Testis (tissue), 3 donors: ENCODE results near the gene LPP. TPM values are rescaled to one million over a fixed set of nuclear protein-coding genes. Genes with fewer than 3 reads are reported as not detected.

Experiments used
- DNase-seq: peaks from one replicate; pipeline ENCODE4 v3.0.0-alpha.2; 2019
- H3K27ac ChIP-seq, 2 donors: fragments of 200-600 bp; sonication (generic); one replicate each; pipeline ENCODE4 v1.5.1; 2019
- H3K27me3 ChIP-seq: fragments of 200-600 bp; sonication (generic); one replicate; pipeline ENCODE4 v1.5.1; 2019
- H3K36me3 ChIP-seq: fragments of 200-600 bp; sonication (generic); one replicate; pipeline ENCODE4 v1.5.1; 2017; ENCODE audit warnings: low read depth; ENCODE audit errors: missing control alignments
- H3K4me1 ChIP-seq: fragments of 200-600 bp; sonication (generic); one replicate; pipeline ENCODE4 v1.5.1; 2019
- H3K4me3 ChIP-seq, 2 donors: fragments of 200-600 bp; sonication (generic); one replicate each; pipeline ENCODE4 v1.5.1; 2017 to 2019
- H3K9me3 ChIP-seq: fragments of 200-600 bp; sonication (generic); one replicate; pipeline ENCODE4 v1.5.1; 2017
- POLR2A ChIP-seq: fragments of 450-650 bp; IDR thresholded peaks from one replicate; pipeline ENCODE4 v1.6.1; 2017; ENCODE audit warnings: antibody characterized with exemption, mild to moderate bottlenecking, moderate library complexity
- WGBS, 2 donors: methylation state at CpG; one replicate each; pipeline ENCODE4 v1.1.5; 2018; 5-methylcytosine and 5-hydroxymethylcytosine counted together
- intact Hi-C: fragments of 100-400 bp; cut with DNase I; formaldehyde crosslinking; loops from one replicate; pipeline ENCODE4 v1.15.1; 2023; ENCODE audit warnings: low total_unique reads
- polyA plus RNA-seq: library from polyadenylated mRNA; stranded (reverse); fragments of 350-450 nt; fragmentation: Illumina TruSeq; extraction: RNeasy Lipid Tissue Mini Kit (QIAGEN cat#74804); gene quantifications from one replicate; pipeline ENCODE4 v1.2.3, GENCODE V29; 2014; ENCODE audit warnings: low read depth, low replicate concordance; ENCODE audit not compliant: insufficient read depth
- total RNA-seq, 2 donors: library from RNA; depleted of rRNA; stranded (reverse); fragments of >200 nt; gene quantifications; one replicate each; pipeline ENCODE4 v1.2.3, GENCODE V29; 2016
- TF ChIP-seq, protein P1 (sequence below), 3 experiments: fragments of 450-650 bp in 2 of 3; fragments of 200-600 bp in 1 of 3; sonication (generic) in 1 of 3; IDR thresholded peaks; one replicate each; pipeline ENCODE4 v1.5.1; 2016 to 2019; ENCODE audit warnings: antibody characterized with exemption in 3 of 3, mild to moderate bottlenecking in 2 of 3, moderate library complexity in 1 of 3

LPP gene
- total and polyA plus RNA-seq, 3 donors from 2014 or later: 89.9 to 135 (median 132) TPM

DNA sequence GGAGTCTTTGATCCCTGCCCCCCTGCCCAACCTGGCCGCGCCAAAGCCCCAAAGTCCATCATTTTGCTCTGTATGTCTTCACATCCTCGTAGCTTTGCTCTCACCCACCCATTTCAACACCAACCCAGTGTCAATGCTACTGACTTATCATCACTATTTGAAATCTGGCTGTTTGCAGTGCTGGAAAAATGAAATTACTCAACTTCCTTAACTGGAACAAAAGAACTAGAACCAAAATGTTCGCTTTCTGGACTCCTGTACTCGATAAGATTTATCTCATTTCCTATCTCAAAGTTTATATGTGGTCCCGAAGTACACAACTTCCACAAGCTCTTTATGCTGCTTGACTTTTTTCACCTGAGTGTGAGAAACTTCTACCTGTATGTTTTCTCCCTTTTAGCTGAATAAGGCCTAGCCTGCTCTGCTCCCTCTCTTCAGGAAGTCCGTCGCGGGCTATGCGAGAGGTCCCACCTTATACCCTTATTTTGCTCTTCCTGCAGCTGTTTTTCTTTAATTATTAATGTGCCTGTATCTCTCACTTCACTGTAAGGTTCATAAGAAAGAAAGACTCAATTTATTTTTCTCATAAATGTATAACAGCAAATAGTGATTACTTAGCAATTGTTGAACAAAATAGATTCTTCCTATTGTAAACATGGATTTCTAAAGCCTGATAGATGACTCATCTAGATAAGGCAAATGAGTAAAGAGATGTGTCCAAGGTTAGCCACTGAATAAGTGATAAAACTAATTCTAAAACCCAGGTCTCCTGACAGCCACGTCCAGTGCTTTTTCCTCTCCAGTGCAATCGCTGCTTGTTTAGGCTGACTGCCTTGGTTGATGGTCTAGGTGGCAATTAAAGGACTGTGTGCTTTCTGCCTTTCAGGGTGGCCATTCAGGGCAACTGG lies 553.7 kb downstream of the LPP start:
- Histone ChIP-seq H3K36me3 (no peaks in the 10 kb centered on the region), H3K9me3 (no peaks in the 10 kb centered on the region), H3K27me3 (no peaks in the 10 kb centered on the region), H3K4me3 (no peak overlapping the region), H3K27ac (no peak overlapping the region), H3K4me1 (no peaks in the 10 kb centered on the region)
- 94 to 95% methylated on average over 12 of the region's 12 CpGs for WGBS, 2 donors
- no peak for DNase-seq
- TF ChIP-seq, protein P1, sequence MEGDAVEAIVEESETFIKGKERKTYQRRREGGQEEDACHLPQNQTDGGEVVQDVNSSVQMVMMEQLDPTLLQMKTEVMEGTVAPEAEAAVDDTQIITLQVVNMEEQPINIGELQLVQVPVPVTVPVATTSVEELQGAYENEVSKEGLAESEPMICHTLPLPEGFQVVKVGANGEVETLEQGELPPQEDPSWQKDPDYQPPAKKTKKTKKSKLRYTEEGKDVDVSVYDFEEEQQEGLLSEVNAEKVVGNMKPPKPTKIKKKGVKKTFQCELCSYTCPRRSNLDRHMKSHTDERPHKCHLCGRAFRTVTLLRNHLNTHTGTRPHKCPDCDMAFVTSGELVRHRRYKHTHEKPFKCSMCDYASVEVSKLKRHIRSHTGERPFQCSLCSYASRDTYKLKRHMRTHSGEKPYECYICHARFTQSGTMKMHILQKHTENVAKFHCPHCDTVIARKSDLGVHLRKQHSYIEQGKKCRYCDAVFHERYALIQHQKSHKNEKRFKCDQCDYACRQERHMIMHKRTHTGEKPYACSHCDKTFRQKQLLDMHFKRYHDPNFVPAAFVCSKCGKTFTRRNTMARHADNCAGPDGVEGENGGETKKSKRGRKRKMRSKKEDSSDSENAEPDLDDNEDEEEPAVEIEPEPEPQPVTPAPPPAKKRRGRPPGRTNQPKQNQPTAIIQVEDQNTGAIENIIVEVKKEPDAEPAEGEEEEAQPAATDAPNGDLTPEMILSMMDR (IDR thresholded peaks at IDR 0.05): no peak
- intact Hi-C loops: no loop called here

DNA sequence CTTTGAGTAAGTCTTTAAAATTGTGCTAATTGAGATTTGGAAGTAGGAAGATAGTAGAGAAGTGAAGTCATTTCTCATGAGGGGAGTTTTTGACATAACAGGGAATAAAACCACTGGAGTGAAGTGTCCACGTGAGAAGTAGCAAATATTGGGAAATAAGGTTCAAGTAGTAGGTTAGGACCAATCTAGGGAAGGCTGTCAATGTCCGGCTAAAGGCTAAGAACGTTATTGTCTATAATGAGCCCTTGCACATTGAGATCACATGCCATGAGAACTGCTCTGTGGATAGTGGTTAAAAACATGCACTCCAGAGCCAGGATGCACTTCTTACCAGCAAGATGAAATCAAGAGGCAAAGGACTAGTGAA lies 557.9 kb downstream of the LPP start:
- DNase-seq: no peak
- Histone ChIP-seq H3K27me3 (no peaks in the 10 kb centered on the region), H3K27ac (no peak overlapping the region), H3K9me3 (no peaks in the 10 kb centered on the region), H3K4me1 (no peaks in the 10 kb centered on the region), H3K4me3 (no peak overlapping the region), H3K36me3 (no peaks in the 10 kb centered on the region)
- TF ChIP-seq, protein P1 (IDR thresholded peaks at IDR 0.05): no peak
- no peak for TF ChIP-seq POLR2A
- 74 to 83% methylated on average over 3 of the region's 3 CpGs for WGBS, 2 donors
- intact Hi-C loops: no loop called here

DNA sequence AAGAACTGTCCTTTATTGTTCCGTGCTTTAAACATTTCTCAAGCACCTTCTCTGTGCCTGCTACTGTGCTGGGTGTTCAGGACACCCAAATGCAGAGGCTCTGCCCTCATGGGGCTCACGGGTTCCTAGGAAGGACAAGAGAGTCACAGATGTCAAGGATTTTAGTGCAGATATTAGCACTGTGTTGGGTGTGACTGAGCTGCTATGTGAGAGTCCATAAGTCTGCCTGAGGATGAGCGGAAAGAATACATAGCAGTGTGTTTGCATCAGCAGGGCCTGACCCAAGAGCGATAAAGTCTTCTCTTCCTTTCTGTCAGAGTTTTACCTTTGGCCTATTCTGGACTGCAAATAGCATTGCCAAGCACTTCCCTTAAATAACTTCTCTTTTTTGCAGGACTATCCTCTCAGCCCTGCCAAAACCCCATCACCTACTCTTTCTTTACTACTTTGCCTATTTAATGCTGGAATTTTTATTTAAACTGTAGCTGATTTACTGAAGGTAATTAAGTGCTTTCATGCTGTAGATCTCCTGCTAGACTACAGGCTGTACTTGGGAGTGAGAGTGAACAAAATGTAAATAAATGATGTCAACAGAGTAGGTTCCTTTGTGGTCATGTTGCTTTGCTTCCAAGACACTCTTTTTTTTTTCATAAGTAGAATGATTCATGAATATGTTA lies 558.4 kb downstream of the LPP start:
- Histone ChIP-seq H3K4me3 (no peak overlapping the region), H3K36me3 (no peaks in the 10 kb centered on the region), H3K27me3 (no peaks in the 10 kb centered on the region), H3K4me1 (no peaks in the 10 kb centered on the region), H3K9me3 (no peaks in the 10 kb centered on the region), H3K27ac (no peak overlapping the region)
- DNase-seq: no peak
- 78 to 82% methylated on average over 4 of the region's 4 CpGs for WGBS, 2 donors
- intact Hi-C loops: no loop called here
- TF ChIP-seq POLR2A: no peak

DNA sequence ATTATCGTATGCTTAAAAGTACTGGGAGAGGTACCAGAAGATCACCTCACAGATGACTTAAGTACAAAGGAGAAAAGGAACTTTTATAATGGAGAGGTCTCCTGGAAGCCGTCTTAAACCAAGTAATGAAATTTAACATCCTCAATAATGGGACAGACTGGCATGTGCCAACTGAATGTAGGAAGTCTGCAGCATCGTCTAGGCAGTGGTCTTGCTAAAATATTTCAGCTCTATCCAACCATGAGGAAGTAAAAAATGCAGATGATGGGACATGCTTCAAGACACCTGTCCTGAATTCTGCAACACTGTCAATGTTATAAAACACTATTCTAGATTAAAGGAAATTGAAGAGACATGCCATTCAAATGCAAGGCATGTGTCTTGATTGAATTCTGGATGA lies 559.0 kb downstream of the LPP start:
- Histone ChIP-seq H3K27me3 (no peaks in the 10 kb centered on the region), H3K36me3 (no peaks in the 10 kb centered on the region), H3K9me3 (no peaks in the 10 kb centered on the region), H3K4me1 (no peaks in the 10 kb centered on the region), H3K27ac (no peak overlapping the region), H3K4me3 (no peak overlapping the region)
- 80 to 92% methylated on average over 3 of the region's 3 CpGs for WGBS, 2 donors
- TF ChIP-seq, protein P1 (IDR thresholded peaks at IDR 0.05): no peak
- TF ChIP-seq POLR2A: no peak
- intact Hi-C loops: no loop called here
- no peak for DNase-seq

DNA sequence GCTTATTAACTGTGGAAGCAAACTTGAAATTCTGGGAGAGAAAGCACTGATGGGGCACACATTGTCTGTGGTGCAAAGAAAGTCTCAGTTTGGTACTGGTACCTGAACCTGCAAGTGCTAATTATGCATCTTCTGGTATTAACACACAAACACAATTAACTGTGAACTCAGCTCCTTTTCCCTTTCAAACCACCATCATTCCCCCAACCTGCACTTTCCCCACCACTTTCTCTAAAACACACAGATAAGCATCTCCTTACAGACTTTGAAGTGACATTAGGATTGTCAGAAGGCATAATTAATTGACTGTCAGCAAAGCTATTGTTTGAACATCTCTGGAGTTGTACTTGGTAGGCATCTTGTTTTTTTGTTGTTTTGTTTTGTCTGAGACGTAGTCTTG lies 565.6 kb downstream of the LPP start:
- intact Hi-C loops: no loop called here

More for the DNA sequence above, 565.6 kb downstream of the LPP start:
- TF ChIP-seq, protein P1 (IDR thresholded peaks at IDR 0.05): no peak
- no peak for TF ChIP-seq POLR2A
- no peak overlapping the region for H3K4me3 ChIP-seq
- no peaks in the 10 kb centered on the region for H3K4me1 ChIP-seq
- H3K27me3 ChIP-seq: no peaks in the 10 kb centered on the region
- WGBS, 2 donors: 96 to 100% methylated on average over 1 of the region's 1 CpG
- no peak overlapping the region for H3K27ac ChIP-seq
- no peaks in the 10 kb centered on the region for H3K9me3 ChIP-seq
- no peak for DNase-seq
- H3K36me3 ChIP-seq: no peaks in the 10 kb centered on the region
